NOMO-1 treated with DMSO at 0.1 percent for 48 hours (cell line): Measurements from ENCODE around the gene CLCNKB.
"Not testable (repeated sequence)": the region's sequence is repeated elsewhere in the genome, so short reads cannot be mapped to it uniquely, and the experiment has no call there.

ENCODE experiments used
- DNase-seq: peaks from one replicate; lab custom pipeline; 2025; ENCODE audit not compliant: unreplicated experiment; lab: John Stamatoyannopoulos, UW

CLCNKB gene

DNA sequence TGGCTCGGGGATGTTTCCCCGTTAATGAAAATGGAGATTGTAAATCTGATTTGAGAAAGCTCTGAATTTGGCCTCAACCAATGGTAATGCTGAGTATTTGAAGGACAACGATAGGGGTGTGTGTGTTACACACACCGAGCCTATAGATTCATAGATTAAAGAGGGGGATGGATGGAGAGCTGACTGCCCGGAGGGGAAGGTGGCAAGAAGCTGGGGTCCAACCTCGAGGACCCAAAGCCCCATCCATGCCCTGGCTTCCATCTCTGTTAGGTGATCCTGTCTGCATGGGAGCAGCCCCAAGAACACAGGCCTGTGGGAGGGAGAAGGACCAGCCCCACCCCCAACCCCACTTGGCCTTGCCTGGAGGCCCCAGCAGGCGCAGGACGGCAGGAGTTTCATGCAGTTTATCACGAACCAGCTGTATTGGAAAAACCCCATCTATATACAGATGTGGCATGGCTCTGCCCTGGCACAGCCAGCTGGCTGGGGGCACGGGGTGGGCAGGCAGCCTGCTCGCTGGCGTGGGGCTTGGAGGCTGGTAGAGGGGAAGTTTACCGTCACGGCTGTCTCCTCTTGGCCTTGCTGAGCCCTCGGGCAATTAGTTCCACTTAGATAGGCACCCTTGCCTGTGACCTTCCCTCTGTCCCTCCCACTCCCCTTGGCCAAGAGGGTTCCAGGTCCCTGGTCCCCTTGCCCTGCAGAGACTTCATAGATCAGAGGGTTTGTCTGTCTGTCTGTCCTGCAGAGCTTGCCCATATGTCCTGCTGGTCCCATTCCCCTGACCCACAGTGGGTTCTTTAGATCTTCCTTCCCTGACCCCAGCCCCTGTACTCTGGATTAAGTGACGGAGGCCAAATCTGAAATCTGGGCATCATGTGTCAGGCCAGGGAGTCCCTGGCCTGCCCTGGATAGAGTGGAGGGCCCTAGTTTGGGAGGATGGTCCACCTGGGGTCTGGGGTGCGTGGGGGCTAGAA lies 28.8 kb upstream of the CLCNKB start:
- DNase-seq, result no peak

GRCh38 chr1:16015491-16015890 lies 28.1 kb upstream of the CLCNKB start:
- no peak for DNase-seq

DNA sequence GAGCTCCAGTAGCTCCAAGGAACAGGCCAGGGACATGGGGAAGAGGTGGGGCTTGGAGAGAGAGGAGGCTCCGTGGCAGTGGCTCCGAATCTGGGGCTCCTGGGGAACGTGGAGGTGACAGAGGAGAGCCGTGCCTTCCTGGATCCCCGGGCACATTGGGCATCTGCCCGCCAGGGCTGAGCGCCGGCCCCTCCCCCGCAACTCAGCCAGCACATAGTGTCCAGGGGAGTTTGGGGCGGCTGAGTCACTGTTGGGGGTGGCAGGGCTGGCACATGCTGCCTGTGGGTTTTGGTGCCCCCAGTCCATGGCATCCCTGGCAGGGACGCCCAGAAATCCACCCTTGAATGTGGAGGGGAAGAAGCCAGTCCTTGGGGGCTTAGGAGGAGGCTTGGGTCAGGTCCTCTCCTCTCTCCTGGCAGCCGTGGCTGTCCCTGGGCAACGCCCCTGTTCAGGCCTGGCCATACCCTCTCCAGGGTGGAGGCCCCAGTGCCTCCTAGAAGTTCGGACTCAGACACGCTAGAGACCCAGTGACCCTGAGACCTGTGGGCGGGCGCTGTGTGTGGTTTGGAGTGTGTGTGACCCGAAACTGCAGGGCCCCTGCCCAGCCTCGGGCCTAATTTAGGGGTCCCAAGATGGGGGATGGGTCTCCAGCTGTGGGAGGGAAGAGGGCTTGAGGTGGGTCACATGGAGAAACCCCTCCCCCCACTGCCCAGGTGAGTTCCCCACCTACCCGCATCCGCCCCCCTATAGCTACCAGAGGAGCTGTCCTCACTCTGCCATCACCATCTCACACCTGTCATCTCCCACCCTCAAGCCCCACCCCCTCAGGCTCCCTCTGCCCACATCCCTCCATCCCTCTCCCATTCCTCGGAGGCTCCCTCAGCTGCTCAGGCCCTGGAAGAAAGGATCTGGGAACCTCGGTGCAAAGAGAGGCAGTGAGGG lies 27.4 kb upstream of the CLCNKB start:
- DNase-seq, result no peak

DNA sequence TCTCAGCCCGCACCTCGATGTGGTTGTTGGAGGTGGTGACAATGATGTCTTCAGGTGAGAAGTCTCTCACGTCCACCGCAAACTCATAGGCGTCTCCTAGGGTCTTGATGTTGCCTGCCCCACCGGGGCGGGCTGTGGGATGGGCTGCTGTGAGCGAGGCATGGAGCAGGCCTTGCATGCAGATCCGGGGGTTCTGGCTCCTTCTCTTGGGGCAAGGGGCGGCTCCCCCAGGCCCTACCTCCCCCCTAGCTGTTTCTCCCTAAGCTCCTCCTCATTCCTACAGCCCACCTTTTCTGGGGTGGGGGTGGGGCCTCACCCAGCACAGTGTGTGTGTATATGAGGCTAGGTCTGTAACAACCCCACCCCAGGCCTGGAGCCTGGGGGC lies 26.5 kb upstream of the CLCNKB start:
- no peak for DNase-seq

DNA sequence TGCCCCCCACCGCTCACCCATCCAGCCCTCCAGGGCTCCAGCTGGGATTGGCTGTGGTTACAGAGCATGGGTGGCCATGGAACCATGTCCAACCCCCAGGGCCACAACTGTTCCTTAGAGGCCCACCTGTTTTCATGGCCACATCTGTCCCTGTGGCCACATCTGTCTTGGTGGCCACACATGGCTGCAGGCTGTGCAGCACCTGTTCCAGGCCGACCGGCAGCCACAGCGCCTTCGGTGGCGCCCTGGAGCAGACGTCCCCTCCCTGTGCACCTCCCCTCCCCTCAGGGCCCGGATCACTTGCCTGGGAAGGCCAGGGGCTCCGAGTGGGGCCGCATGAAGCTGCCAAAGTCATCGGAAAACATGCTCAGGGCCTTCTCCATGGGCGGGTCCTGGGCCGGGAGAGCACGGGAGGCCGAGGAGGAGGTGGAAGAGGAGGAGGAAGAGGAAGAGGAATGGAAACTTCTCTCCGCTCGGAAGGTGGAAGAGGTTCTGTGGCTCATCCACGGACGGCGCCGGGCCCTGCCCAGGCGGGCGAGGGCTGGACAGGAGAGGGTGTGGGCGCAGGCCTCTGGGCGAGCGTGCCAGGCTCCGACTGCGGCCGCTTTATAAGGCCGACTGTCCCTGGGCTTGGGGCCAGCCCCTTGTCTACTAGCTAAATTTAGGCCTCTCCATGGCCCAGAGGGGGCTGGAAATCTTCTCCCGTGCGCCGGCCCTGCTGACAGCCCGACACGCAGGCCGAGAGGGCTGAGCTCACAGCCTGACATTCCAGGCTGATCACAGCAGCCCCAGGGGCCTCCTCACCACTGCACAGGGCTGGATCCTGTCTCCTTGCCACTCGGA lies 25.9 kb upstream of the CLCNKB start, which contains the start of gene HSPB7:
Gene HSPB7 (minus strand): TSS at position 583 of the 843 bp plus-strand sequence. CDS start 80 bp downstream, at position 503.
- no peak for DNase-seq

DNA sequence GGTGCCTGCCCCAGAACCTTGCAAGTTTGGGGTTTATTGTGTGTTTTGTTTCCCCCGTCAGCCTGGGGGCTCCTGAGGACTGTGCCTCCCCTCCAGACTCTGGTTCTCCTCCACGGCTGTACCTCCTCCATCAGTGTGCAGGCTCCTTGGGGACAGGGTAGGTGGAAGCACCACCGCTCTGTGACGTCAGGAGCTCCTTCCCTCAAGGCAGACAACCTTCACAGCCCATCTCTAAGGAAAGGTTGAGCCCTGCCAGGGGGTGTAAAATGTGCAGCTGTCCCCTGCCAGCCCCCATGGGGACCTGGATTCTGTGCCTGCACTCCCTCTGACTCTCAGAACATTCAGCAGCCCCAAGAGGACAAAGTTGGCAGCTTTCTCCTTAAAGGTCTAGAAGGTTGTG lies 25.3 kb upstream of the CLCNKB start:
- DNase-seq, result no peak

DNA sequence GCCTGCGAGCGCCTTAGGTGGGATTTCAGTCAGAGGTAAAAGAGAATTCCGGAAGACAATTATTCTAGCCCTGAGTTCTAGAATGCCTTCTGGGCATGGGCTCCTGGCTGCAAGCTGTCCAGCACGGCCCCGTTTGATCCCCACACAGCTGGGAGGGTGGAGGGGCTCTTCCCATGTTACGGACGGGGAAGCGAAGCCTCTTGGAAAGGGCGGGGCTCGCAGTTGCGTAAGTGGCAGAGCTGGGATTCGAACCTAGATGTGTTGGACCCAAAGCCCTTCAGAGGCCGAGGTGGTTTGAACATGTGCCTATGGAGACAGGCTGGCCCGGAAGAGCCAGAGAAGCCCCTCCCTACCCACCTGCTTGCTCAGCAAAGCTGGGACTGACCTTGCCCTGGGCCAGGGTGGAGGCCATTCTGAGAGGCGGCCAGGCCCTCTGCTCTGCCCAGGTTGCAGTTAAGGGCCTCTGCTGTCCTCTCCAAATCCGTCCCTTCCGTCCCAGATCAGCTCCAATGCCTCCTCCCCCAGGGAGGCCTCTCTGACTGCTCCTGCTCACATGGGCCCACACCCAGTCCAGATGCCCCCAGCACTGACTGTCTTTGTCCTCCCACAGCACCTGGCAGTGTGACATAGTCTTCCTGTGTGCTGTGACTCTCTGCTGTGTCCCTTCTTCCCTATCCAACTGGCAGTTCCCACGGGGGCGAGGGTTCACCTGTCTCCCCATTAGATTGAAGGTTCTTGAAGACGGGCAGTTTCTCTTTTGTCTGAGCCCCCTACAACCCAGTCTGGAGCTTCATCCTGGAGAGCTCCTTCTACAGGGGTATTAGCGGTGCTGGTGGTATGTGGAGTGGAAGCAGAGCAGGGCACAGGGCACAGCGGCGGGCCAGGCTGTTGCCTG lies 24.6 kb upstream of the CLCNKB start:
- DNase-seq, result no peak

- DNase-seq, result no peak
Observed at GRCh38 chr1:16019644-16020277, 23.8 kb upstream of the CLCNKB start.

DNA sequence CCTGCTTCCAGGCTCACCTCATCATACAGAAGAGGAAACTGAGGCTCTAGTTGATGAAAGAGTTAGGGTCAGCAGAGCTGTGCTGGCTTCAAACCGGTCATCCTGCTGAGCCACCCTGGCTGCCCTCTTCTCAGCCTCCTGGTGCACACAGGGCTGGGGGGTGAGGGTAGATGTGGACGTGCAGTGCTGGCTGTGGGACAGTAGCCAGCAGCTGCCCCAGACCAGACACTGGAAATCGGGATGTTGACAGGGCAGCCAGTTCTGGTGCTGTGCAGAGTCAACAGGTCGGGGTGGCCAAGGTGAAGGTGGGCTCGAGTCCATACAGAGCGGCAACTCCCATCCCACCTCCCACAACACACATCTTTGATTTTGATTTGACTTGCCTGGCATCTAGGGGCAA lies 23.3 kb upstream of the CLCNKB start:
- DNase-seq, result no peak

GRCh38 chr1:16020878-16021277 lies 22.7 kb upstream of the CLCNKB start:
- not testable (repeated sequence) for DNase-seq

DNA sequence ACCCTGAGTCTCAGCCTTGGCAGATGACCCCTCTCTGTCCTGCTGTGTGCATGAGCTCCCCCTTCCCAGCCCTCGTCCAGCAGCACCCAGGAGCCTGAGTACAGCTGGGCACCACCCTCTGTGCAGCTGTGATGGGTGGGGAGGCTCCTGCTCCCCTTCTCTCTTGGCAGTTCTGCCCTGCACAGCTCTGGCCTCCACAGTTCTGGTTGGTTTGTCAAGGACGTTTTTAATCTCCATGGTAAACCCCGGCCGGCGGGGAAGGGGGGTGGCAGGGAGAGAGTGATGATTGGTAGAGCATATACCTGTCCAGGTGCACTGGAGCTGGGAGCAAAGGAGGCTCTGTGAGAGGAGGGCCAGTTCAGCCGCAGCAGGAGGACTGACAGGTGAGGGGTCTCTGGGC lies 21.9 kb upstream of the CLCNKB start, which contains the start of gene CLCNKA:
Gene CLCNKA (plus strand): TSS at position 356 of the 400 bp plus-strand sequence. CDS start 584 bp downstream, outside the sequence.
- DNase-seq, result no peak

GRCh38 chr1:16022393-16022792 lies 21.2 kb upstream of the CLCNKB start:
- DNase-seq, result no peak

DNA sequence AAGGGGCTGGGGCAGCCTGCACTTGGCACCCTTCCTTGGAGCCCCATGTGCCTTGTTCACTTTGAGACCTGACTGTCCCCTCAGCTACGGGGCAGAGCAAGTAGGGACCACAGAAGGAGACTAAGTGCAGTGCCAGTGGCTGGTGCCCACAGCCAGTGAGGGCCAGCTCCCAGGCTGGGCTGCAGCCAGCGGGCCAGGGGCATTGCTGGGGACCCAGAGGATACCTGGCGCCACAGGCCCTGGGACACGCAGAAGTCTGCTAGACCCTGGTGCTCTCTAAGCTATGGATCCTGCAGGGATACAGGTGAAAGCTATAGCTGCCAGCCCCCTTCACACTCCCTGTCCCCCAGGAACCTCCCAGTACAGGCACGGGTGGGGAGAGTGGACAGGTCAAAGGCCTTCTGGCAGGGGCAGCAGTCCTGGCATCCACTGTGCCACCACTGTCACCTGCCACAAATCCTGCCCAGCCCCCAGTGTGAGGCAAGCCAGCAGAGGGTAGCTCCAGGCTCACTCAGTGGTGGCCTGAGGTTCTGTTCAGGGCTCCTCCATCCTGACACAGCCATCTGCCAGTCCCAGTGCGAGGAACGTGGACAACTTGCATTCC lies 20.4 kb upstream of the CLCNKB start:
- no peak for DNase-seq

DNA sequence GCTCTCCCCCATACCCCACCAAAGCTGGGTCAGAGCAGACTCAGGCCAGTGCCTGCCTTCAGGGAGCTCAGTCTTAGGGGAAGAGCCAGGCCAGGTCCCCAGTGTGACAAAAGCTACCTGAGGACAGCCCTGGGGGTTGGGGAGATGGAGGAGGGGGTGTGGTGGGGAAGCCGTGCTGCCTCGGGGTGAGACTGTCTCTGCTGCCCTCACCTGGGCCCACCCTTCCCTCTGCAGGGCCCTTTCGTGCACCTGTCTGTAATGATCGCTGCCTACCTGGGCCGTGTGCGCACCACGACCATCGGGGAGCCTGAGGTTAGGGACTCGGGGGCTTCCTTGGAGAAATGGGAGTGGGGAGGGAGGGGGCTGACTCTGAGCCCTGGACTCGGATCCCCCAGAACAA lies 17.3 kb upstream of the CLCNKB start:
- not testable (repeated sequence) for DNase-seq

DNA sequence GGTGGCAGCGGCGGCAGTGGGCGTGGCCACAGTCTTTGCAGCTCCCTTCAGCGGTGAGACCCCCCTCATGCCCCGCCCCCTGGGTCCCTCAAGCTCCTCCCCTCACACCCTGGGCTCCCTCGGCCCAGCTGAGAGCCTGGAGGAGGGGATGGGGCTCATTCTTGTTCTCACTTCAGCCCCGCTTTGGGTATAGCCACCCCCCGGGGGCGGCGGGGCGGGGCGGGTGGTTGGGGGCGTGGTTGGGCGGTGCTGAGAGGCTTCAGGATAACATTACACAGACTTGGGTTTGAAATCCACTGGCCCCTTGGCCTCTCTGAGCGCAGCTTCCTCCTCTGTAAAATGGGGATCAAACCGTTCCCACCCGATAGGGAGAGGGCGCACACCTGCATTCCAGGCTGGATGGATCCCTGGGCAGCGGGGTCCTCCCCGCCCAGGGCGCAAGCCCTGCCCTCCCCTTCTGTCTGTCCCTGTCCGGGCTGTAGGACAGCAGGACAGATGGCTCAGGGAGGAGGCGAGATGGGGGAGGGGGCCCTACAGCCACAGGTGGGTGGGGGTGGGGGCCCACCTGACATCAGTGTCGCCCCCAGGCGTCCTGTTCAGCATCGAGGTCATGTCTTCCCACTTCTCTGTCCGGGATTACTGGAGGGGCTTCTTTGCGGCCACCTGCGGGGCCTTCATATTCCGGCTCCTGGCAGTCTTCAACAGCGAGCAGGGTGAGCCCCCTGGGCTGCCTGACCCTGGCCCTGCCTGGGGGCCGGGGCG lies 16.7 kb upstream of the CLCNKB start:
- DNase-seq, result peak; percentile 12

GRCh38 chr1:16028237-16029002 lies 15.2 kb upstream of the CLCNKB start:
- DNase-seq, result no peak

DNA sequence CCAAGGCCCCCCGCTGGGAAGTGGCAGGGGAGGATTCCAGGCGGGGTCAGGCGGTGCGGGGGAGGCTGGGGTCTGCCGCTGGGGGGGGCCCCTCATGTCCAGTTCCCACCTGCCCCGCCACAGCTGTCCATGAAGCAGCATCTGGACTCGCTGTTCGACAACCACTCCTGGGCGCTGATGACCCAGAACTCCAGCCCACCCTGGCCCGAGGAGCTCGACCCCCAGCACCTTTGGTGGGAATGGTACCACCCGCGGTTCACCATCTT lies 14.6 kb upstream of the CLCNKB start:
- DNase-seq, result not testable (repeated sequence)
